ENCODE data around the gene CTIF.

DNA sequence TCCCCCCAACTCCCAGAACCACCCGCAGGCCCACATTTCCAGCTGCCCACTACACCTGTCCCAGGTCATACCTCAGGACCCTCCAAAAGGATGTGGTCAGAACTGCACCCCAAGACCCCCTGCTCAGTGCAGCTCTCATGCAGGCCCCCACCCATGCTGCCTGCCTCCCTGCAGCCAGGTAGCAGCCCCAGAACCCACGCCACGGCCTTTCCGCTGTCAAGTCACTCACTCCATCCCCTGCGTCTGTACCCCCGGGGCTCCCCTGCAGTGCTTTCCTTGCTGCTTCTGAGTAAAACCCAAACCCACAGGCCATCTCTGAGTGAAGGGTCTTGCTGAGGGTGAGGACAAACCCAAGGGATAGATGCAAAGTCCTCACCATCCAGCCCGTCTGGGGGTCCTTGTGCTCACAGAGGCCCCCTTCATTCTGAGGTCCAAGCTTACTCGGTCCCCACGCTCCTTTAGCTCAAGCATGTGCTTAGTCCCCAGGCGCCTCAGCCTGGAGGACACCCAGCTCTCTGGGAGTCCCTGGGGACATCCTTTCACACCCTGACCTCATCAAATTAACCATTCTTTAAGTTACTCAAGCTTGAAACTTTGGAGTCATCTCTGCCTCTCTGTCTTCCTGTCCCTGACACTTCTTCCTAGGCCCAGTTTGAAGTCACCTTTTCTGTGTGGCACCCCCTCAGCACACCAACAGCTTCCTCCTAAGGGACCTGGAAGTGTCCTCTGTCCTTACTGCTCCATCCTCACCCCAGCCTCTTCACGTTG is 281.8 kb downstream of the CTIF start:
- TF ChIP-seq, protein P1, sequence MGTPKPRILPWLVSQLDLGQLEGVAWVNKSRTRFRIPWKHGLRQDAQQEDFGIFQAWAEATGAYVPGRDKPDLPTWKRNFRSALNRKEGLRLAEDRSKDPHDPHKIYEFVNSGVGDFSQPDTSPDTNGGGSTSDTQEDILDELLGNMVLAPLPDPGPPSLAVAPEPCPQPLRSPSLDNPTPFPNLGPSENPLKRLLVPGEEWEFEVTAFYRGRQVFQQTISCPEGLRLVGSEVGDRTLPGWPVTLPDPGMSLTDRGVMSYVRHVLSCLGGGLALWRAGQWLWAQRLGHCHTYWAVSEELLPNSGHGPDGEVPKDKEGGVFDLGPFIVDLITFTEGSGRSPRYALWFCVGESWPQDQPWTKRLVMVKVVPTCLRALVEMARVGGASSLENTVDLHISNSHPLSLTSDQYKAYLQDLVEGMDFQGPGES (IDR thresholded peaks at IDR 0.05; ENCODE audit: low read depth, low read length), result no peak
- no peak for TF ChIP-seq RXRA (IDR thresholded peaks at IDR 0.05; ENCODE audit: borderline replicate concordance, low read depth)
- no peak for TF ChIP-seq RCOR1 (IDR thresholded peaks at IDR 0.05; ENCODE audit: low read length)
- no peak for TF ChIP-seq EP300 (IDR thresholded peaks at IDR 0.05; ENCODE audit: borderline replicate concordance in 1 of 2, low read depth in 1 of 2, low read length in 1 of 2)
- no peak for TF ChIP-seq GABPA (IDR thresholded peaks at IDR 0.05; ENCODE audit: low read depth)
- TF ChIP-seq CTCF (IDR thresholded peaks at IDR 0.05), result no peak
- no peak for TF ChIP-seq REST (IDR thresholded peaks at IDR 0.05; ENCODE audit: low read depth, low read length)

Data from SK-N-SH (cell line).